Cerebellar nuclear complex (tissue), 1 donor: ENCODE measurements around the gene SHTN1.

Experiments used
- DNase-seq, 2 experiments: peaks; one replicate each; lab custom pipeline; 2025; lab: John Stamatoyannopoulos, UW

The SHTN1 gene

DNA sequence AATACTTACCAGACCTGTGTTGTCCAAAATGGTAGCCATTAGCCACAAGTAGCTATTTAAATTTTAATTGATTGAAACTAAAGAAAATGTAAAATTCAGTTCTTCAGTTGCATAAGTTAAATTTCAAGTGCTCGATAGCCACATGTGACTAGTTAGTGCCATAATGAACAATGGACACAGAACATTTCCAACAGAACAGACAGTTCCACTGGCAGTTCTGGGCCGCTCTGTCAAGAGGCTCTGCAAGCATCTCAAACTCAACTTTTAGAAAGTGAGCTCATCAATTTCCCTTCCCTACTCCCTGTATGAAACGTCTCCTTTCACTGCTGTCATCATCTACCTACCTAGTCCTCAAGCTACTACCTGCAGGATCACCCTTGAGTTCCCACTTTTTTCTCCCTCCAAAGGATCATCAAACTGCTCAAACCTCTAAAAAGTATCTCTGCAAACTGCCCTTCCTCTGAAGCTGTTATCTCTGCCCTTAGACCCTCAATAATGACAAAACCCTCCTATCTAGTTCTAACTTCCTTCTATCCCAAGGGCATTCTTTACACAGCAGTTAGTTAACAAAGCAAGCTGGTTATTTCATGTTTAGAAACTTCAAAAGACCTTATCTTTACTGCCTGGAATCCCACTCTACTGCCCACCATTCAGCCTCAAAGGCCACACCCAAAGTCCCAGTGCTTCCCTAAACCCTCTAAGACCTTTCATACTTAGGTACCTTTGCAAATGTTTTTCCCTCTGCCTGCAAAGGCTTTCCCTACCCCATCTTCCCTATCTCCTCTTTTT lies 20.6 kb downstream of the SHTN1 start:
- no peak for DNase-seq

DNA sequence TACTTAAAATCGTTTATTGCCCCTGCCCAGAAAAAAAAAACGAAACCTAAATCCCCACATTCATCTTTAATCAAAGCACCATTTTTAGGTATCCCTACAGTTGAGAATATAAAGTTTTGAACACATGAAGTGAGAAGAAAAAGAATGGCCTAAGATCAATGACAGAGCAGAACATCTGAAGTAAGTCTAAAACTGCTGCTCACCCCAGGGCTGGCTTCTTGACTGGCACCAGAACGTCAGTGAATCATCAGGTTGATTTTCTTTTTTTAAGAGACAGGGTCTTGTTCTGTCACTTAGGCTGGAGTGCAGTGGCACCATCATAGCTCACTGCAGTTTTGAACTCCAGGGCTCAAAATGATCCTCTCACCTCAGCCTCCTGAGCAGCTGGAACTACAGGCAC lies 24.9 kb downstream of the SHTN1 start:
- no peak for DNase-seq

DNA sequence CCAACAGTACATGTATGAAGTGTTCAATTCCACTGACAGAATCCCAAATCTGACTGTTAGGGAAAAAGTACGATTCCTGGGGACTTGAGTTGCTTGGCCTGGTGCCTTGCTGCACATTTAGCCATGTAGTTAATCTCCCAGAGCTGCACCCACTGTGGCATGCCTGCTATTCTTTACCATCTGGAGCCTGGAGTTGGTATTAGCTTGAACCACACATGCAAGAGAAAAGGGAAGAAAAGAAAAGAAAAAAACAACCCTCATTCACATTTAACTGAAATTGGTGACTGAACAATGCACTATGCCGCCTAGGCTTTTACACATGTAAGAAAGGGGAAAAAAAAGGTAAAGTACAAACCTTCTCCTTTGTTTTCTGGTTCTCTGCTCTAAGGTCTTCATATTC lies 26.1 kb downstream of the SHTN1 start:
- no peak for DNase-seq

DNA sequence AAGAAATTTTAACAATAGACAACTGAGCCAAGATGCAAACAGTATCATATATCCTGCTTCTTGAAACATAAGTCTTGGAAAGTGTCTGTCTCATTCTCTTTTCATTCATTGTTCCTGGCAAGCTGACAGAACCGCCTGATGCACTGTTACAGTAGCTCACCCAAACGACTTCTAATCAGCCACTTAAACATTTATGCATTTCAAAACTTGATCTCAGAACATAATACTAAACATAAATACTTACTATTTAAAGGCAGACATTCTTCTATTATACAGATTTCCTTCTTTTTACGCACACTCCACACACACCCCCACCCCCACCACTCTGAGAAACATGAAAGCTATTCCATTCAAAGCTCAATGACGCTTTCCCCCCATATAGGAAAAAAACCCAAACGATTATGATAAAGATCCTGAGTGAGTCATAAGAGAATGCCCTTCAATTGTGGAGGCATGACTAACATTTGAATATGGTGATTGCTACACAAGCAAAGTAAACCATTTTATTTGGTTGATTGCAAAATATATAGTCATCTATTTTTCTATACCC lies 30.5 kb downstream of the SHTN1 start:
- no peak for DNase-seq

DNA sequence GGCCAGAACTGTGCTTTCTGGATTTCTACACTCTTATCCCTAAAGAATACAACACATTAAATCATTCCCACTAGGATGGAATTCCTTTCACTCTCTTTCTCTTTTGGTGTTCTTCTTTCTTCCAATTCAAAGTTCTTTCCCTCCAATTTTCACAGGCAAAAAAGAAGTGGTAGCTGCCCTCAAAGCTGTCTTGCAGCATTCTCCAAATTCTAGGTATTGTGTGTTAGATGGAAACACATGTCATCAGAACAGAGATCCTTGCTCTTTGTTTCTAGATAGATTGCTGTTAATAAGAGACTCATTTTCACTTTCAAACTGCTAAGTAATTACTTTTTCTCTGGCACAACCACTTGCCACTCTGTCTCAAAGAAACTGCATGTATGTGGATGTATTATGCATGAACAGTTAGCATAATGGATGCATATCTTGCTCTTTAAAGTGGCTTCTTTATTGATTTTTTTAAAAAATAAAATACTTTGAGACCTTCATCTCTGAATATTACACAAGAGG lies 31.0 kb downstream of the SHTN1 start:
- no peak for DNase-seq

DNA sequence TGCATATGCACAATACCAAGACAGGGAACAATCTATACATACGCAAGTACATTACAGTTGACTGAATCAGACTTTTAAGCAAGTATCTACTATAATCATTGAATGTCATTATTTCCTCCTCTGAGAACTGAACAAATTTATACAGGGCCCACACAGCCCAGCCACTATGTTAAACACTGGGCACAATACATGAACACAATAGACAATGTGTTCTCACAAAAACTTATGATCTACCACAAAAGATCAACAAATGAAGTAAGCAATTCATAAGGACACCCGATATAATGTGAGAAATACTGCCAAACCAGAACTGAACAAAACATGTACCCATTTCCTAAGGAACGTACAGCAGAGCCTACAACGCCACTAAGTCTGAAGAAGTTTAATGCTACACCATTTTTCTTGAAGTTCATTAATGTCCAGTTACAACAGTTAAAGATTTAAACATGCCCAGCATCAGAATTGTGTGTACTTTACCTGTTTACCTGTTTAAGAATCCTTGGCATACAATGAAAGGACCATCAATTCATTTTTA lies 31.5 kb downstream of the SHTN1 start:
- no peak for DNase-seq

DNA sequence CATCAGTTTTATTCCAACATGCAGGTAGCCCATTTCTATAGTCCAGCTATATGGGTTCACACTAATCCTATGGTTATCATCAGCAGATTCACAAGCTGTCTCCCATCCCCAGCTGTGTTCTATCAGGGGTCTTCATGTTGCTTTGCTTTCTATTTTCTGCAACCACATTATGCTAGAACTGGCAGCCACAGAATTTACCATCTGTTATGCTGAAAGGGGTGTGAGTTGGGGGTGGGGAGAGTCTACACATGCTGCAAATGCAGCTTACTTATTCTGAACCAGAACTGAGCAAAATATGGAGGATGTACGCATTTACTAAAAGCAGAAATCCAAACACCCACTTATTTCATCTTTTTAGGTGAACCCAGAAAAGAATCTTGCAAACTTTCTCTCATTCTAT lies 32.9 kb downstream of the SHTN1 start:
- DNase-seq = no peak

DNA sequence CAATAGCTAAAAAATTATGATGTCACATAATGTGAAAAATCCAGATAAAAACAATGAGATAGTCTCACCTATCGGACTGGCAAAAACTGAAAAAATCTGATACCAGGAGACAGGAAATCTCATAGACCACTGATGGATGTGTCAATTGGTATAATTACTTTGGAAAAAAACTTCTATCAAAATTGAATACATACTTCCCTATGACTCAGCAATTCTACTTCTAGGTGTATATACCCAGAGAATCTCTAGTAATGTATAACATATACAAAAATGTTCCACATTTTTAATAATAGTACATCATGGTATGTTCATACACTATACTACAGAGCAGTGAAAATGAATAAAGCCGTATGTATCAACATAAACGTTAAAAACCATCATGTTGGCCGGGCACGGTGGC lies 34.9 kb downstream of the SHTN1 start:
- DNase-seq = no peak

DNA sequence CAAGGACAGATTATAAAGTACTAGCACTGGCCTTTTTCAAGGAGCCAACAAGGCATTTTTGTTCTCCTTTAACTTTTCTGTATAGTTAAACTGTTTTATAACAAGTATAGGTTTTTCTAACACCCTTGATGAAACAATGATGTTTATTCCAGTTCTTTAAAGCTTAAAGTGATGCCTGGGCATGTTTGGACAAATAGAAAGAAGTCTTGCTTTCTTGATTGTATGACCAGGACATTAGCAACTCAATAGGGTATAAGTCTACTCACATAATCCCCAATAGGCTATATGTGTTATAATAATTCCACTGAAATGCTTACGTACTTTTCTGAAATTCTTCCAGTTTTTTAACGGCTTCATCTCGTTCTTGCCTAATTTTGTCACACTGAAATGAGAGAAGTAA lies 36.7 kb downstream of the SHTN1 start:
- DNase-seq = no peak

DNA sequence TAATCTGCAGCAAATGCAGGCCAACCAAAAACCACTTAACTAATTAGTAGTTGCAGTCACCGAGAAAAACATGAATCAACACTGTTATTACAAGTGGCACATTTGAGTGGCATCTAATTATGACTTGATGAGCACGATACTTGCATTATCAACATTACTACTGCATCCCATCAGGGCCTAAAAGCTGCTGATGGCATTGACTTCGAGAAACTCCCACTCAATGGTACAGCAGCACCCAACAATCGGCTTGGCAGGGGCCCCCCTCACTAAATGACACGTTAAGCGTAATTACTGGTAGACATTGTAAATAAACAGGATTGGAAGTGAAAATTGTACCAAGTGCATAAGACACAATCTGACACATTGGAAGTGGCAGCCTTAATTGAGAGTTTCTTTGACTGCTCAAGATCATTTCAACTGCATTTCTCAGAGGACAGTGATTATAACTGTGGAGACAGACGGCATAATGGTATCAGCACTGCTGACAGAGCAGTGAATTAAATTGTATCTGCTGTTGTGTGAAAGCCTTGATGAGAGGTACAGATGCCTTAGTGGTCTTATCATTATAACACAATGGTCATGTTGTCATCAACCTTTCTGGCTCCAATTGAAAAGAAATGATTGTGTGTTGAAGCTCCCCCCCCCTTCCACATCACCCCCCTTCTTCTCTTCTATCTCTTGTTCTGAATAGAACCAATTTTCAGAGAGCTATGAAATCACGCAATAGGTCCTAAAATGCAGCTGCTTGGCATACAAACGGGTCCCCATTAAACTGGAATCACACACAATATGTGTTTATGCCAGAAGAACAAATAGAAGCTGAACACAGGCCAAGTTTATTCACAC lies 43.4 kb downstream of the SHTN1 start:
- no peak for DNase-seq

DNA sequence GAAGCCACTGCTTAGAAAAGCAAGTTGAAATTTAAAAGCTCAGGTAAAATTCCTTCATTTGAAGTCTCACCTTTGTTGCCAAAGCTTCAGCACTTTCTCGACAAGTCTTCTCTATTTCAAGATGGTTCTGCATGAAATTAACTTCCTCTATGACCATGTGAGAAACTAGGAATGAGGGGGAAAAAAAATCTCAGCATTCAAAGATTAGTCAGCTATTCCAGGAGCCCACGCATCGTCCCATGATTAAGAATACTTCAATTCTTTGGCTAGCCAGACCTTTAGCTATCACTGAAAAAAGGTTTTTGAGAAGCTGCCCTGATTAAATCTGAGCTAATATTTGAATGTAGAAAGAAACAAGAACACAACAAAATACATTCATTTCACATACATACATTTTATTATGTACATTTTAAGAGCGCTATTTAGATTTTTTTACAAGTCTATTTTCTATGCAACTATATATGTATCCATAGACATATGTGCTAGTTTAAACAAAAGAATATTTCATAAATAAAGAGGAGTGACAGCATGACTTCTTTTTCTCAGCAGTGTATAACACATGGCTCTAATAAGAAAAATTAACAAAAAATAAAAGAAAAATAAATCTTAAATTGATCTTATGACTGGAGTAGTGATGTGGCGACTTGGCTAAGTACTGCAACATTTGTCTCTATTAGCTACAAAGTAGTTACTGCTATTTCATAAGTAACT lies 44.8 kb downstream of the SHTN1 start:
- no peak for DNase-seq

DNA sequence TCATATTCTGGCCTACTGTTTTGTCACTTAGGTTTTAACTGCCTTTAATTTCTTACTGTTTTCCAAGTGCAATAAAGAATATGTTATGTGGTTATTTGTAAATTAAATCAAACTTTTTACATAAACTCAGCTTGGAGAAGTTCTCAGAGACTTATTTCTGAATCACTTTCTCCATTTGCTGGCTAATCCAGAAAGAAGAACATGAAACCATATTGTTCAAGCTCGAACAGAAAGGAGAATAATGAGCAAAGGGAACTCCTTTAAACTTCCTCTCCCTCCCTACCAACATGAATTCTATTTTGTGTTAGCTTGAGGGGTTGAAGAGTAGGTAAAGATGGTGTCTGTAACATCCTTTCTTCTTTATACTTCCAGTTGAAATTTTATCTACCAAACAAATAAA lies 52.3 kb downstream of the SHTN1 start:
- no peak for DNase-seq

DNA sequence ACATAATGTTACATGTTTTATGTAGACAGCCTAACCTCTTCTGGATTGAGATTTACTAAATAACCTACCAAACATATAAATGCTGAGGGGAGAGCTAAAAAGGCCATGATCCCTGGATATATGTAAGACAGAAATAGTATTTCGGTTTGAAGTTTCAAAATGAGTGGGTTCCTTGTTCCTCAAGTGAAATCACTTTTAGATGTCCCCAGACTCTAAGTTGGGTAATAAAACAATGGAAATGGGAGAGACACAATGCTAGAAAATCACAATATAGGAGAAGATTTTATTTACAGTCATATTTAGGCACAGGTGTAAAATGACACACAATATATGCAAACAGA lies 56.5 kb downstream of the SHTN1 start:
- no peak for DNase-seq

DNA sequence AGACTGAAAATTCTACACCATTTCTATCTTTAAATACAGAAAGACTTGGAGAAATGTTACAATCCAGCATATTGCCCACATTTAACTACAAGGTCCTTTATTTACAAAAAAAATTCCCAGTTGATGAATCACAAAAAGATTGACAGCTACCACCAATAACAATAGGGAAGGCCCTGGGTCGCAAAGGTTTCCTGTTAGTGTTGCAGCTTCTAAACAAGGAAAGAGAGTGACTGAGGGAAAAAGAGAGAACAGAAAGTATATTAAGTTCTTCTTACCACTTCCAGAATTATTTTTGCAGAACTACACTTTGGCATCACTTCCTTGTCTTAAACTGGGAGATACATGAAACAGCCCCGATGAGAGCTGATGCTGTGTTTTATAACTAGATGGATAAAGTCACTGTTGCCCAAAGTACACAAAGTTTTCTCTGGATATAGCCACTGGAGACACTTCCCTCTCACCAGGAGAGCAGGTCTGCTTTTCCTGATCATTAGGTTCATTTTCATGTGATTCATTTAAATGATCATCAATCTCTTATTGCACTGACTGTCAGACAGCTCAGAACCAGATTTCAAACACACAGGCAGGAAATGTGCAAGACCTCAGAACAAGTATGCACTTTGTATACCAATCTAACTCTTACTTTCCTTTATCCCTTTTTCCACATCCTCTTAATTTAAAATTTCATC lies 57.0 kb downstream of the SHTN1 start:
- DNase-seq = no peak

DNA sequence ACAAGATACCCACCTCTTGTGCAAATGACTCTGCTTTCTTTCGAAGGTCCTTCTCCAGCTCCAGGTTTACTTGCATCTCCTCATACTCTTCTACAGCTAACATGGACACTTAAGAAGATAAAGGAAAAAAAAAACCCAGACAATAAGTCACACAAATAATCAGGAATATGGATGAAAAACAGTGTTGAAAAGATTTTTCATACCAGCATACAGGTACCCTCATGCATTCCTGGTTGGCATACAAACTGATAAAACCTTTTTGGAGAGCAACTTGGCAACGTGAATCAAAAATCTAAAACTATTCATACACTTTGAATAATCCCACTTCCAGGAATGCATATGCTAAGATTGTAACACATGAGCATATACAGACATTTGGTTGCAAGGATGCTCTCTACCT lies 60.1 kb downstream of the SHTN1 start:
- DNase-seq = no peak

DNA sequence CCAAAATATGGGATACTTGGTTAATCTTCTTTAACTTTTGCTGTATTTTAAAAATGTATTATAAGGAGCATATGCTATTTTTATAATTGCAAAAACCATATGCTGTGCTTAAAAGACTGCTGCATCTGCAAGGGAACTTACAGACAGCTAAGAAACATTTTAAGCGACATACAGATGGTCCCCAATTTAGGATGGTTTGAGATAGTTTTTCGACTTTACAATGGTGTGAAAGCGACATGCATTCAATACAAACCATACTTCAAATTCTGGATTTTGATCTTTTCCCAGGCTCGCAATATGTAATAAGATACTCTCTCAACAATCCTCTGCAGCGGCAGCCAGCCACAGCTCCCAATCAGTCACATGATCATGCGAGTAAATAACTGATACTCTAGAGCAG lies 73.2 kb downstream of the SHTN1 start:
- DNase-seq = no peak

DNA sequence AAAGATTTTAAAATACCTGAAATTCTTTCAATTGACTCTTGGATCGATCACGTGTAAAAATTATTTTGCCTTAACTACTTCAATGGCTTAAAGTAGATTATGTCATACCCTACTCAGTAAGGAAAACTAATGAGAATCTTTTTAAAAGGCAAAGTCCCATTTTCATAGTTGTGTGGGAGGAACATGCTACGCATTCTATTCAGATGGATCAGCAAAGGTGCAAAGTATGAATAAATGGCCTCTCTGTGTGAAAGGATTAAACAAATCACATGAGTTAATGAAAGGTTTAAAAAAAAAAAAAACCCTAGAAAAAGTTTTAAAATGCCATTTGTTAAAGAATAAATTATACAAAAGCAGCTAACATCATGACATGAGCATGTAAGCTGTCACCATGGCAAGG lies 78.6 kb downstream of the SHTN1 start:
- no peak for DNase-seq

DNA sequence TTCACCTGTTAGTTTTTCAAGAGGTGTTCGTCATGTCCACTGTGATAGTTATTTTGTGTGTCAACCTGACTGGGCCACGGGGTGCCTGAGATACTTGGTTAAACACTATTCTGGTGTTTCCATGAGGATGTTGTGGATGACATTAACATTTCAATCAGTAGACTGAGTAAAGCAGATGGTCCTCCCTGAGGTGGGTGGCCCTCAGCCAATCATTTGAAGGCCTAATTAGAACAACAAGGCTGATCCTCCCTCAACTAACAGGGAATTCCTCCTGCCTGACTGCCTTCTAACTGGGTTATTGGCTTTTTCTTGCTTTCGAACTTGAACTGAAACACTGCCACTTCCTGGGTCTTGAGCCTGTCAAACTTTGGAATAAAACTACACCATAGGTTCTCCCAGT lies 79.9 kb downstream of the SHTN1 start:
- DNase-seq = peak; percentile 11 to 27

DNA sequence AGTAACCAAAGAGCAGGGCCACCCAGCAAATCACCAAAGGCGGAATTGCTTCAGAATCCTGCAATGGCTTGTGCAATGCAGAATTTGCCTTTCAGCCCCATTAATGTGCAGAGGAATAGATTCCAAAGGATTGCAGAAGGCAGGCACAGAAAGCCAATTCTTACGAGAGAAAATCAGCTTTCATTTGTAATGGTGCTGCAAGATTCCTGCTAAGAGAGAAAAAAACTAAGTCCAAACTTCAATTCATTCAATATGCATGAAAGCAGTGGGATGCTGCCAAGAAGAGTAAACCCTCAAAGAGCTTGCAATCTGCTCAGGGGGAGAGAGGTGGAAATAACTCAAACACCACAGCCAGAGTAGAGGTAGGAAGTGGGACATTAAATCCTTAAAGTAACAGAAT lies 85.3 kb downstream of the SHTN1 start:
- no peak for DNase-seq

DNA sequence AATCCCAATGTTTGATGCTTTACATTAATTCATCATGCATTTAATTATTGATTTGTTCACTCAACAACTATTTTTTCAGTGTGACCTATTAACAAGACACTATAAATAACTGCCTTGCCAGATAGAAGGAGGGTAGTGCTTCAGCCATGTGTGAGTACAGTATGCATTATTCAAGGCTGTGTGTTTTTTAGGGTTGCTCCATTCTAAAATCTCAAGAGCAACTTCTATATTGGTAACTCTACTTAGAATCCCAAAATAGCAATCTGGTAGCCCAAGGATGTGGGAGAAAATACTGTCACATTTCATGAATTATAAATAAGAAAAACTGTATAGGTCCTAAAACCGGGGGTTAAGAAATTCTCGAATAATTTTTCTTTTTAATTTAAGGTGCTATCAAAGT lies 85.8 kb downstream of the SHTN1 start:
- no peak for DNase-seq

DNA sequence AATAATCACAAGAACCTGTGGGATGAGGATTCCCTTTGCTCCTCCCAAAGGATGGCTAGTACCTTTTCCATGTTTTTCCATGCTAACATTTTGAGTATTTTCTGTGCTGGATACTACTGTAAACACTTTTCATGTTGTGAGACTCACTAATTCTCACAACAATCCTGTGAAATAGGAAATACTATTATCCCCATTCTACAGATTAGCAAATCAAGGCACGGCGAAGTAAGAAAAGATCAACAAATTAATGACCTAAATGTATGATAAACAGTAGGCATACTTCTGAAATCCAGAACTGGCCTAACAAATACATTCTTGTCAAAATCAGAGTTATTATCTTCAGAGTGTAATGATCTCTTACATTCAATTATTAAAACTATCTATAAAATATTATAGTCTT lies 86.4 kb downstream of the SHTN1 start:
- DNase-seq = no peak

DNA sequence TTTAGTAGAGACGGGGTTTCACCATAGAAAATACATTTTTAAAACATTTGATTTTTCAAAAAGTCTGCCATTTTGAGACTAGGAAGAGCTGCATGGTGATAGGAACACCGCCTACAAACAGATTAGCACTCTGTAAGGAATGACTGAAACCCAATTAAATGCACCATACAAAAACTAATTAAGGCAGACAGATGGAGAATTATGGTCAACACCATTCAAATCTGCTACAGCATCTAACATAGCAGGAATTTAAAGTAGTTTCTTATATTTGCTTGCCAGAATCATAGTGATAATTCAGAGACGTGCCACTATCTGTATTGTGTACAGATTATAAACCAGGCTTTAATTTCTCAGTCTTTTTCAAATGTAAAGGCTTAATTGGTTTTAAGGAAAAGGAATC lies 87.5 kb downstream of the SHTN1 start:
- no peak for DNase-seq
